Stimulated activated CD4-positive, alpha-beta T cell treated with anti-CD3 and anti-CD28 coated beads, Interleukin-1b, Interleukin-23, amount 100 ng/mL, for 4 hours (primary cell): ENCODE data around the gene CEACAM16.
"Not testable (repeated sequence)": the region's sequence is repeated elsewhere in the genome, so short reads cannot be mapped to it uniquely, and the experiment has no call there.

Experiments
- DNase-seq, 2 donors: peaks; one replicate each; pipeline ENCODE4 v3.0.0-alpha.2; 2020; ENCODE audit warnings: low read depth in 2 of 2

Gene CEACAM16

GRCh38 chr19:44703336-44704078 lies 4.6 kb downstream of the CEACAM16 start:
- DNase-seq: no peak

DNA sequence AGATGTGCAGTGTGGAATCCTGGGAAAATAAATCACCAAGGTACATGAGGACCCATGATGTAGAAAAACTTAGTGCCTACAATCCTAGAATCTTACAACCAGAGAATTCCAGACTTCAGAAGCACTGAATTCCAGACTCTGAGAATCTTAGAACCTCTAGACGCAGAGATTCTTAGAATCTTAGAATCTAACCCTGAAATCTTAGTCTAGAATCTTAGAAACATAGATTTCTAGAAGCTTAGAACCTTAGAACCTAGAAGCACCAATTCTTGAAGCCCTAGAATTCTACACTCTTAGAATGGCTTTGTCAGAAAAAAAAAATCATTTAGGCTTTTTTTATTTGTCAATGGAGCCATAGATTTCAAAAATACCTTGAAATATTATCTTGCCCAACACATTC lies 6.0 kb downstream of the CEACAM16 start:
- no peak for DNase-seq

GRCh38 chr19:44705502-44706010 lies 6.6 kb downstream of the CEACAM16 start:
- DNase-seq: no peak

- DNase-seq: no peak
Measured at GRCh38 chr19:44706506-44707236, 7.7 kb downstream of the CEACAM16 start.

GRCh38 chr19:44707794-44708193 lies 8.8 kb downstream of the CEACAM16 start:
- no peak for DNase-seq

DNA sequence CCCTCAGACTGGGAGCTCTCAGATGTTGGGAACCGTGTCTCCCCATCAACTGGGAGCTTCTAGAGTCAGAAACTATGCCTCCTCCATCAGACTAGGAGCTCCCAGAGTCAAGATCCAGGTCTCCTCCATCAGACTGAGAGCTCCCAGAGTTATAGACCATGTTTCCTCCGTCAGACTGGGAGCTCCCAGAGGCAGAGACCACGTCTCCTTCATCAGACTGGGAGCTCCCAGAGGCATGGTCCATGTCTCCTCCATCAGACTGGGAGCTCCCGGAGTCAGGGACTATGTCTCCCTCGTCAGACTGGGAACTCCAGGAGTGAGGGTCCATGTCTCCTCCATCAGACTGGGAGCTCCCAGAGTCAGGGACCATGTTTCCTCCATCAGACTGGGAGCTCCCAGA lies 10.0 kb downstream of the CEACAM16 start:
- no peak for DNase-seq

DNA sequence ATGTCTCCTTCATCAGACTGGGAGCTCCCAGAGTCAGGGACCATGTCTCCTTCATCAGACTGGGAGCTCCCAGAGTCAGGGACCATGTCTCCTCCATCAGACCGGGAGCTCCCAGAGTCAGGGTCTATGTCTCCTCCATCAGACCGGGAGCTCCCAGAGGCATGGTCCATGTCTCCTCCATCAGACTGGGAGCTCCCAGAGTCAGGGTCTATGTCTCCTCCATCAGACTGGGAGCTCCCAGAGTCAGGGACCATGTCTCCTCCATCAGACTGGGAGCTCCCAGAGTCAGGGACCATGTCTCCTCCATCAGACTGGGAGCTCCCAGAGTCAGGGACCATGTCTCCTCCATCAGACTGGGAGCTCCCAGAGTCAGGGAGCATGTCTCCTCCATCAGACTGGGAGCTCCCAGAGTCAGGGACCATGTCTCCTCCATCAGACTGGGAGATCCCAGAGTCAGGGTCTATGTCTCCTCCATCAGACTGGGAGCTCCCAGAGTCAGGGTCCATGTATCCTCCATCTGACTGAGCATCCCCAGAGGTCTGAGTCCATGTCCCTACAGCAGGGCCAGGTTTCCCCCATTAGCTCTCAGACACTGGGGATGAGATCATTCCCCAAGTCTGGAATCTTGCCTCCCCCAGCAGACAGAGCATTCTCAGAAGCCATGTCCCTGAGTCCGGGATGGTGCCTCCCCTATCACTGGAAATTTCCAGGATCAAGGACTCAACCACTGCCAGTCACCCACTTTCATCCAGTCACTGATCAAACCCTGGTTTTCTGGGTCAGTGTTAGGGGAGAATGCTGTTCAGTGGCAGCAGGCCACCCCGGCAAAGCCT lies 10.7 kb downstream of the CEACAM16 start:
- not testable (repeated sequence) for DNase-seq

DNA sequence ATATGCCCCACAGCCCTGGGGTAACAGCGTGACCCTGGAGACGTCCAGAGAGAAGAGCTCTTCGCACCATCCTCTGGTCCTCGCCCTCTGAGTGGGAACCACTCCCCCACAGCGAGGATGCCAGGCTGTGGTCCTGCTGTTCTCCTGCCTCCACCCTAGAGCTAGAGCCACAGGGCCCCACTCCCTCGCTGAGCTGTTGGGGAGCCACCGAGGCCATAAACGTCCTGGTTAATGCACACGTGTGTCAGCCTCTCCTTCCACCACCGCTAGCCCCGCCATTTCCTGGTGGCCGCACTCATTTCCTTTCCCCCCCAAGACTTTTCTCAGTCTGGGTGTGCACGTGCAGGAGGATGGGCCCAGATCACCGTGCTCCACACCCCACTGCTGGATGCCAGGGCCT lies 11.5 kb downstream of the CEACAM16 start:
- DNase-seq: no peak

- no peak for DNase-seq
Measured at GRCh38 chr19:44712864-44713515, 14.0 kb downstream of the CEACAM16 start.

DNA sequence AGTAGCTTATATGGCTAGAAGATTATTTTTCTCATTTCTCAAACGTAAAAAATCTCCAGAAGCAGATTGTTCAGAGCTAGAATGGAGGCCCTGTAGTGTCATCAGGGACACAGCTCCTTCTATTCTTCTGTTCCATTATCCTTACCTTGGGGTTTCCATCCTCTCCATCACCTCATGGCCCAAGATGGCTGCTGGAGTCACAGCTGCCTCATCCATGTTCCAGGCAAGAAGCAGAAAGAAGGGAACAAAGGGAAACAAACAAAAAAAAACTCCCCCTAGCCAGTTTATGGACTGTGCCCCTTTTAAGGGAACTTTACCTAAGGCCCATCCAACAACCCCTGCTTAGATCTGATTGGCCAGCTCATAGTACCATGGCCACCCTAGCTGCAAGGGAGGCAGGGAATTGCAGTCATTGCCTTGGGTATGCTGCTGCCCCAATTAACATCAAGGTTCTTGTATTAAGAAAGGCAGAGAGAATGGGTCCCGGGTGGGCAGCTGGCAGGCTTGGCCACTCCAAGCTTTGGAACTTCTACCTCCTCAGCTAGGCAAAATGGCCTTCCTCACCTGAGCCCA lies 15.7 kb downstream of the CEACAM16 start:
- no peak for DNase-seq

DNA sequence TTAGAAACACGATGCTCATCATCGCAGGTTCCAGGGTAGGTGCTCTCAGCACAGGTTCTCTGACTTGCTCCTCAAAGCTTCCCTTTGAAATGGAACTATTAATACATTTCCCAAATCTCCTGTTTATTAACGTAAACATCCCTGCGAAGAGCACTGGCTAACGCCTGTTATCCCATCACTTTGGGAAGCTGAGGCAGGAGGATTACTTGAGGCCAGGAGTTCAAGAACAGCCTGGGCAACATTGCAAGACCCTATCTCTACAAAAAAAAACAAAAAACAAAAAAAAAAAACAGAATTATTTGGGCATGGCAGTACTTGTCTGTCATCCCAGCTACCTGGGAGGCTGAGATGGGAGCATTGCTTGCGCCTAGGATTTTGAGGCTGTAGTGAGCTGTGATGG lies 18.7 kb downstream of the CEACAM16 start:
- no peak for DNase-seq

GRCh38 chr19:44718441-44719261 lies 19.7 kb downstream of the CEACAM16 start:
- DNase-seq: no peak

DNA sequence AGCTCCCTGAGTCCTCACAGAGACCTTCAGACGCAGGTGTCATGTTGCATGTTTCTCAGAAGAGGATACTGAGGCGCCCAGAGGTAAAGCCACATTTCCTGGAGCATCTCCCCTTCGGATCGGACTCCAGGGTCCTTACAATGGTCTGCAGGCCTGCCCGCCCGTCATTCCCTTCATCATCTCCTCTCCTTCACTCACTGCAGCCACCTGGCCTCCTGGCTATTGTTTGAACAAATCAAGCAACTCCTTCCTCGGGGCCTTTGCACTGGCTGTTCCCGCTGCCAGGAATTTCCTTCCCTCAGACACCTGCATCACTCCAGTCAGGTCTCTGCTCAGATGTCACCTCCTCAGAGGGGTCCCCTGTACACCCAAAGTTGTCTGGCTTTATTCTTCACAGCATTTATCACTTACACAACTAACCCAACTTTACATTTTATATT lies 20.3 kb downstream of the CEACAM16 start:
- no peak for DNase-seq

DNA sequence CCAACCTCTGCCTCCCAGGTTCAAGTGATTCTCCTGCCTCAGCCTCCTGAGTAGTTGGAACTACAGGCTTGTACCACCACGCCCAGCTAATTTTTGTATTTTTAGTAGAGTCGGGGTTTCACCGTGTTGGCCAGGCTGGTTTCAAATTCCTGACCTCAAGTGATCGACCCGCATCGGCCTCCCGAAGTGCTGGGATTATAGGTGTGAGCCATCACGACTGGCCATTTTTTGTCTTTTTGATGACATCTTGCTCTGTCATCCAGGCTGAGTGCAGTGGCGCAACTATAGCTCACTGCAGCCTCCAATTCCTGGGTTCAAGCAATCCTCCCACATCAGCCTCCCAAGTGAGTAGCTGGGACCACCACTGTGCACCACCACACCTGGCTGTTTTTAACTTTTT lies 21.4 kb downstream of the CEACAM16 start:
- not testable (repeated sequence) for DNase-seq

GRCh38 chr19:44720945-44721344 lies 22.0 kb downstream of the CEACAM16 start:
- DNase-seq: no peak

- DNase-seq: not testable (repeated sequence)
Measured at GRCh38 chr19:44721369-44721768, 22.4 kb downstream of the CEACAM16 start.

GRCh38 chr19:44722131-44723121 lies 23.5 kb downstream of the CEACAM16 start:
- DNase-seq: no peak

- no peak for DNase-seq
Measured at GRCh38 chr19:44723299-44723951, 24.5 kb downstream of the CEACAM16 start.

- peak; percentile 65 to 74 for DNase-seq
Measured at GRCh38 chr19:44723952-44724319, 25.0 kb downstream of the CEACAM16 start.
